Activated naive CD8-positive, alpha-beta T cell treated with anti-CD3 and anti-CD28 coated beads, Interleukin-2, amount 50 U/mL, for 16 hours (primary cell): Measurements from ENCODE around the gene TOR2A.

Experiments used
- DNase-seq: peaks from one replicate; pipeline ENCODE4 v3.0.0-alpha.2; 2020; ENCODE audit warnings: low read depth, low spot score

Gene TOR2A

GRCh38 chr9:127744398-127745110 is 9.5 kb upstream of the TOR2A start:
- no peak for DNase-seq

- no peak for DNase-seq
Measured at GRCh38 chr9:127742435-127743088, 7.5 kb upstream of the TOR2A start.

- DNase-seq = no peak
Measured at GRCh38 chr9:127741831-127742434, 6.8 kb upstream of the TOR2A start.

GRCh38 chr9:127739614-127740330 is 4.7 kb upstream of the TOR2A start:
- no peak for DNase-seq

- DNase-seq = no peak
Measured at GRCh38 chr9:127738666-127739065, 3.6 kb upstream of the TOR2A start.

- no peak for DNase-seq
Measured at GRCh38 chr9:127735530-127736185, 564 bp upstream of the TOR2A start.

- no peak for DNase-seq
Measured at GRCh38 chr9:127734247-127734746, 797 bp downstream of the TOR2A start.

- DNase-seq = no peak
Measured at GRCh38 chr9:127733614-127734013, 1.5 kb downstream of the TOR2A start.

- DNase-seq = no peak
Measured at GRCh38 chr9:127732444-127732843, 2.6 kb downstream of the TOR2A start.

GRCh38 chr9:127731938-127732337 is 3.2 kb downstream of the TOR2A start:
- no peak for DNase-seq

- no peak for DNase-seq
Measured at GRCh38 chr9:127730799-127731410, 4.2 kb downstream of the TOR2A start.

- DNase-seq = no peak
Measured at GRCh38 chr9:127730262-127730661, 4.8 kb downstream of the TOR2A start.

- DNase-seq = no peak
Measured at GRCh38 chr9:127729522-127730256, 5.4 kb downstream of the TOR2A start.

GRCh38 chr9:127728808-127729207 is 6.3 kb downstream of the TOR2A start:
- DNase-seq = no peak

- no peak for DNase-seq
Measured at GRCh38 chr9:127726871-127727270, 8.2 kb downstream of the TOR2A start.

- no peak for DNase-seq
Measured at GRCh38 chr9:127724012-127724411, 11.1 kb downstream of the TOR2A start.

GRCh38 chr9:127723444-127723843 is 11.7 kb downstream of the TOR2A start:
- DNase-seq = no peak

- DNase-seq = no peak
Measured at GRCh38 chr9:127723013-127723412, 12.1 kb downstream of the TOR2A start.

- DNase-seq = no peak
Measured at GRCh38 chr9:127722055-127722745, 12.9 kb downstream of the TOR2A start.

GRCh38 chr9:127721391-127721821 is 13.7 kb downstream of the TOR2A start:
- DNase-seq = no peak
